Neural cell (in vitro differentiated cells): ENCODE measurements around the gene FEM1B. TPM values are rescaled to one million over a fixed set of nuclear protein-coding genes. Genes with fewer than 3 reads are reported as not detected.

Source experiments
- H2AFZ ChIP-seq: fragments of 200-600, 300-800 bp; sonication (generic), shearing (Covaris generic); 2 replicates; pipeline ENCODE4 v1.6.0; 2014; ENCODE audit warnings: low read depth, mild to moderate bottlenecking, antibody characterized with exemption, low read length, moderate library complexity
- H3F3A ChIP-seq: fragments of 200-600 bp; shearing (Covaris generic); 2 replicates; pipeline ENCODE4 v1.6.1; 2016; ENCODE audit warnings: mild to moderate bottlenecking, moderate library complexity, mixed read lengths, antibody characterized with exemption, low read length; ENCODE audit not compliant: insufficient read depth, poor library complexity, severe bottlenecking
- H3K27ac ChIP-seq: fragments of 200-600, 300-800 bp; sonication (generic), shearing (Covaris generic); 2 replicates; pipeline ENCODE4 v1.5.1; 2014; ENCODE audit warnings: mild to moderate bottlenecking, low read length, moderate library complexity
- H3K27me3 ChIP-seq: fragments of 300-800, 200-600 bp; sonication (generic), shearing (Covaris generic); 2 replicates; pipeline ENCODE4 v1.6.0; 2014; ENCODE audit warnings: mild to moderate bottlenecking, low read depth, low read length, moderate library complexity; ENCODE audit not compliant: insufficient read depth
- H3K36me3 ChIP-seq: fragments of 300-800, 200-600 bp; sonication (generic), shearing (Covaris generic); 2 replicates; pipeline ENCODE4 v1.5.1; 2014; ENCODE audit warnings: mild to moderate bottlenecking, antibody characterized with exemption, low read length, moderate library complexity; ENCODE audit not compliant: insufficient read depth
- H3K4me2 ChIP-seq: fragments of 300-800, 200-600 bp; sonication (generic), shearing (Covaris generic); 2 replicates; pipeline ENCODE4 v1.6.0; 2014; ENCODE audit warnings: mild to moderate bottlenecking, low read length
- H3K4me3 ChIP-seq: fragments of 300-800, 200-600 bp; sonication (generic), shearing (Covaris generic); 2 replicates; pipeline ENCODE4 v1.5.1; 2014; ENCODE audit warnings: mild to moderate bottlenecking, low read length, moderate library complexity
- H3K79me2 ChIP-seq: fragments of 200-600 bp; shearing (Covaris generic); replicated peaks from 2 replicates; pipeline ENCODE4 v1.6.0; 2014; ENCODE audit warnings: mild to moderate bottlenecking, low read length, moderate library complexity; ENCODE audit not compliant: insufficient read depth
- H3K9ac ChIP-seq: fragments of 300-800, 200-600 bp; sonication (generic), shearing (Covaris generic); 2 replicates; pipeline ENCODE4 v1.6.1; 2016; ENCODE audit warnings: mild to moderate bottlenecking, low read length, mixed read lengths
- H3K9me2 ChIP-seq: fragments of 200-600 bp; shearing (Covaris generic); 2 replicates; pipeline ENCODE4 v1.6.1; 2016; ENCODE audit warnings: mild to moderate bottlenecking, low read length, mixed read lengths; ENCODE audit not compliant: insufficient read depth
- H3K9me3 ChIP-seq: fragments of 200-600, 300-800 bp; sonication (generic), shearing (Covaris generic); 2 replicates; pipeline ENCODE4 v1.6.1; 2016; ENCODE audit warnings: mild to moderate bottlenecking, mixed run types, low read length, moderate library complexity, mixed read lengths
- H4K20me1 ChIP-seq: fragments of 200-600 bp; shearing (Covaris generic); 2 replicates; pipeline ENCODE4 v1.6.1; 2016; ENCODE audit warnings: mild to moderate bottlenecking, mixed run types; ENCODE audit not compliant: insufficient read depth
- CTCF ChIP-seq: fragments of 450-650 bp; IDR thresholded peaks from 2 replicates; pipeline ENCODE4 v1.5.1; 2014; ENCODE audit warnings: antibody characterized with exemption, mild to moderate bottlenecking, moderate library complexity; ENCODE audit not compliant: poor library complexity, severe bottlenecking
- EP300 ChIP-seq: fragments of 450-650 bp; conservative IDR thresholded peaks from 2 replicates; pipeline ENCODE4 v1.6.1; 2014; ENCODE audit warnings: antibody characterized with exemption, mild to moderate bottlenecking, moderate library complexity; ENCODE audit not compliant: poor library complexity, severe bottlenecking
- EZH2 ChIP-seq: fragments of 200-600, 300-800 bp; shearing (Covaris generic), sonication (generic); IDR thresholded peaks from 2 replicates; pipeline ENCODE4 v1.6.1; 2014; ENCODE audit warnings: antibody characterized with exemption, low read length, borderline replicate concordance, mild to moderate bottlenecking; ENCODE audit not compliant: insufficient read depth, poor library complexity, severe bottlenecking
- MXI1 ChIP-seq: fragments of 450-650 bp; conservative IDR thresholded peaks from 2 replicates; pipeline ENCODE4 v1.6.1; 2014; ENCODE audit warnings: antibody characterized with exemption, mild to moderate bottlenecking; ENCODE audit not compliant: poor library complexity, severe bottlenecking
- POLR2AphosphoS5 ChIP-seq: IDR thresholded peaks from 2 replicates; pipeline ENCODE4 v1.6.1; 2012
- RAD21 ChIP-seq: fragments of 450-650 bp; conservative IDR thresholded peaks from 2 replicates; pipeline ENCODE4 v1.6.1; 2014; ENCODE audit warnings: antibody characterized with exemption, mild to moderate bottlenecking, moderate library complexity
- REST ChIP-seq: IDR thresholded peaks from 2 replicates; pipeline ENCODE4 v1.6.1; 2012; ENCODE audit warnings: borderline replicate concordance
- SMC3 ChIP-seq: fragments of 450-650 bp; conservative IDR thresholded peaks from 2 replicates; pipeline ENCODE4 v1.6.1; 2014; ENCODE audit warnings: antibody characterized with exemption, mild to moderate bottlenecking, moderate library complexity; ENCODE audit not compliant: poor library complexity
- TAF1 ChIP-seq: IDR thresholded peaks from 2 replicates; pipeline ENCODE4 v1.6.1; 2012; ENCODE audit warnings: low read depth
- polyA plus RNA-seq: library from polyadenylated mRNA; depleted of rRNA; stranded (reverse); fragments of >200 nt; gene quantifications from 2 replicates; pipeline ENCODE4 v1.2.3, GENCODE V29; 2014

Gene FEM1B
- polyA plus RNA-seq, 1 donor from 2014 or later, result 58.0 TPM

GRCh38 chr15:68328443-68328842, 50.9 kb downstream of the FEM1B start:
- Histone ChIP-seq H3K79me2 (no peaks in the 10 kb centered on the region), H3K36me3 (no peaks in the 10 kb centered on the region), H3K4me3 (no peak overlapping the region), H3K9me3 (no peaks in the 10 kb centered on the region), H3K9me2 (no peaks in the 10 kb centered on the region), H4K20me1 (no peaks in the 10 kb centered on the region), H3K9ac (no peak overlapping the region), H2AFZ (no peak overlapping the region), H3F3A (no peaks in the 10 kb centered on the region), H3K4me2 (no peak overlapping the region), H3K27ac (no peak overlapping the region), H3K27me3 (no peaks in the 10 kb centered on the region)
- TF ChIP-seq RAD21, result no peak
- TF ChIP-seq EZH2, result no peak
- TF ChIP-seq REST, result no peak
- no peak for TF ChIP-seq CTCF
- no peak for TF ChIP-seq POLR2AphosphoS5
- TF ChIP-seq MXI1, result no peak
- TF ChIP-seq TAF1, result no peak
- TF ChIP-seq SMC3, result no peak
- no peak for TF ChIP-seq EP300

GRCh38 chr15:68328964-68329363, 51.4 kb downstream of the FEM1B start:
- Histone ChIP-seq H3K9me3 (no peaks in the 10 kb centered on the region), H3K4me3 (no peak overlapping the region), H3K27ac (no peak overlapping the region), H3K27me3 (no peaks in the 10 kb centered on the region), H3K9ac (no peak overlapping the region), H4K20me1 (no peaks in the 10 kb centered on the region), H2AFZ (no peak overlapping the region), H3F3A (no peaks in the 10 kb centered on the region), H3K79me2 (no peaks in the 10 kb centered on the region), H3K4me2 (no peak overlapping the region), H3K36me3 (no peaks in the 10 kb centered on the region), H3K9me2 (no peaks in the 10 kb centered on the region)
- TF ChIP-seq EP300, result no peak
- no peak for TF ChIP-seq RAD21
- no peak for TF ChIP-seq EZH2
- no peak for TF ChIP-seq POLR2AphosphoS5
- TF ChIP-seq MXI1, result no peak
- no peak for TF ChIP-seq TAF1
- no peak for TF ChIP-seq REST
